ENCODE measurements around the gene CHST1.

Gene CHST1

DNA sequence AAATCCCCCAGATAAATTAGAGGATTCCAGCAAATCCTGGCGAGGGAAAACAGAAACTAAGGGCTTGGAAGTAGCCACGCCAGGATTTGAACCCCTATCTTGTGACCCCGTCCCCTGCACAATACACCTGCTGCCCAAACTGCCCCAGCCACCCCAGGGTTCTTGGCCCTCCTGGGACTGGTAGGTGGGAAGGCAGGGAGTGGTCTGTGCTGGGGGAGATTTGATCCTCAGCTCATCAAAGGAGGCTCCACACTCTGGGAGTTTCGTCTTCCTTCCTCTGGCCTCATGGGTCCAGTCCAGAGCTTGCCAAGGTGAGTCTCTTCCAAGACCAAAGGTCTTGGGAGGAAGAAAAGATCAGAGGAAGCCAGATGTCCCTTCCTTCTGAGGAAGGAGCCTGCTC is 4.5 kb upstream of the CHST1 start:
- TF ChIP-seq GATA3 (IDR thresholded peaks at IDR 0.05; ENCODE audit: low read depth, low read length) (no peak), GATA2 (IDR thresholded peaks at IDR 0.05; ENCODE audit: low read depth, low read length) (no peak)

DNA sequence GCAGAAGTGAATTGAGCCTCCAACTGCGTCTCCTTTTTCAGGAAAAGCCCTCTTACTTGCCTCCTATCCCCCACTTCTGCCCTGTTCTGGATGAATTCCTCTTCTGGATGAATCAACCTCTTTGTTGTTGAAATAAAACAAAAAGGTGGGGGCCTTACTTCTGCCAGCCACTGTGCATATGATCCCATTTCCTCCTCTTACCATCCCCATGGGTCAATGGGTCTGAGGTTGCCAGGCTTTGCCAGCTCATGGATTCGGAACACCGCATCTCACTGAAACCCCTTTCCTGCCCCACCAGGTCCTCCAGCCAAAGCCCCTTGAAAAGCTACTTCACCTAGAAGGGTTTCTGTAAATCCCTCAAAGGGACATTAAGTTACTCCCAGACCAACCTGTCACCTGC is 3.7 kb upstream of the CHST1 start:
- TF ChIP-seq GATA3 (IDR thresholded peaks at IDR 0.05; ENCODE audit: low read depth, low read length) = no peak
- no peak for TF ChIP-seq GATA2 (IDR thresholded peaks at IDR 0.05; ENCODE audit: low read depth, low read length)

DNA sequence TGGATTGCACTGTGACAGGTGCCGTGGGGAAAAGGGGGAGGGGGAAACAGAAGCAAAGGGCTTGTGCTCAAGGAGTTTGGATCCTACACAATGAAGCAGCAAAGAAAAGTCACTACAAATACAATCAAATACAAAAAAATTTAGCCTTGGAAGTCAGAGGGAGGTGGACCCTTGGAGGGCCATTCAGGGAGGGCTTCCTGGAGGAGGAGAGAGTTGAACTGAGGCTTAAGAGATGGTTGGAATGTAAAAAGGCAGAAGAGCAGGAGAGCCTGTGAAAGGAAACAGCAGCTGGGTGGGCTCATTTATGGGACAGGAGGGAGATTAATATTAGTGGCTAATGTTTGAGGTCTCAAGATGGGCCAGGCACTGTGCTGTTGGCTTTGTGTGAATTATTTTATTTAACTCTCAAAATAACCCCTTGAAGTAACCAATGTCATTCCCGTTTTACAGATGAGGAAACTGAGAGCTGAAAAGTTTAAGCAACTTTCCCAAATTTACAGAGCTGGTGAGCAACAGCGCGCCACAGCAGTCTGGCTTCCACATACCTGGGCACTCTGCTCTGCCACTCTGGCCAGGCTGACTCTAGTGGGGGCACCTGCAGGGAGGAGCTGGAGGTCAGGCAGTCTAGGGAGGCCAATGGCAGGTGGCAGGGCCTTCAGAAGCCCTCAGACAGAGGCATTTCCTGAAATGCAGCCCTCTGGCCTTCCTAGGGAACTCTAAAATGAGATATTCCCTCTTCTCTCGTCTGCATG is 2.7 kb upstream of the CHST1 start:
- no peak for TF ChIP-seq GATA3 (IDR thresholded peaks at IDR 0.05; ENCODE audit: low read depth, low read length)
- no peak for TF ChIP-seq GATA2 (IDR thresholded peaks at IDR 0.05; ENCODE audit: low read depth, low read length)

GRCh38 chr11:45666648-45667642 is 1.5 kb upstream of the CHST1 start:
- no peak for TF ChIP-seq GATA3 (IDR thresholded peaks at IDR 0.05; ENCODE audit: low read depth, low read length)
- no peak for TF ChIP-seq GATA2 (IDR thresholded peaks at IDR 0.05; ENCODE audit: low read depth, low read length)

- TF ChIP-seq GATA2 (IDR thresholded peaks at IDR 0.05; ENCODE audit: low read depth, low read length) = no peak
- TF ChIP-seq GATA3 (IDR thresholded peaks at IDR 0.05; ENCODE audit: low read depth, low read length) = no peak
Observed at GRCh38 chr11:45665933-45666647, 668 bp upstream of the CHST1 start.

DNA sequence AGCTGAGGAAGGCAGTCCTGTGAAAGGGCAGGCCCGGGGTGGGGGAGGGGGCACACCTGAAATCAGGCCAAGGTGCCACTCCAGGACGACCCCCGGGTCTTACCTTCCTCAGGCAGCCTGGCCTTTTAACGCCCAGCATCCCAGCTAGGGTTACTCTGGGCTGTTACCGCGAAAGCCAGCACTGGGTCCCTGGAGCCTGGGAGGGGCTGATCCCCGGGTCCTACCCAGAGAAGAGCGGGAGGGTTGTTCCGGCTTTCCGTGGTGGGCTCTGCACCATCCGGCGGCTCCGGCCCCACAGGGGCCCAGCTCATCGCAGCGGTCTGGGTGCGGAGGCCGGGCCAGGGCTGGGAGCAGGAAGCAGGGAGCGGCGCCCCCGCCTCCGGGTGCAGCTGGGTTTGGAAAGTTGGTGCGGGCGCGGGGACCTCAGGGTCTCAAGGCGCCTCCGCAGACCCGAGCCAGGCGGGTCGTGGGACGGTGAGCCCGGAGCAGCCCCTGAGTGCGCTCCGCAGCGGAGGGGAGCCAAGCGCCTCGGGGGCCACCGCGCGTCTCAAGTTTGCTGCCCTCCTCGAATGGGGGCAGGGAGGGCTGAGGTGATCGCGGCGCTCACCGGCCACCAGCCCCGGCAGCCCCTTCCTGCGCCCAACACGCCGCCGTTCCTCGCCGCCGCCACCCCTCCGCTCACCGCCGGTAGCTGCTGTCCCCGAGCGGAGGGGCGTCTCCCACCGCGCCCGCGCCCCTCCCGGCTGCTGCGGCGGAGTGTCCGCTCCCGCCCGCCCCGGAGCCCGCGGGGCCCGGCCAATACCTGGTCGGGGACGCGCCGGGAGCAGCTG is 831 bp downstream of the CHST1 start:
- no peak for TF ChIP-seq GATA3 (IDR thresholded peaks at IDR 0.05; ENCODE audit: low read depth, low read length)

DNA sequence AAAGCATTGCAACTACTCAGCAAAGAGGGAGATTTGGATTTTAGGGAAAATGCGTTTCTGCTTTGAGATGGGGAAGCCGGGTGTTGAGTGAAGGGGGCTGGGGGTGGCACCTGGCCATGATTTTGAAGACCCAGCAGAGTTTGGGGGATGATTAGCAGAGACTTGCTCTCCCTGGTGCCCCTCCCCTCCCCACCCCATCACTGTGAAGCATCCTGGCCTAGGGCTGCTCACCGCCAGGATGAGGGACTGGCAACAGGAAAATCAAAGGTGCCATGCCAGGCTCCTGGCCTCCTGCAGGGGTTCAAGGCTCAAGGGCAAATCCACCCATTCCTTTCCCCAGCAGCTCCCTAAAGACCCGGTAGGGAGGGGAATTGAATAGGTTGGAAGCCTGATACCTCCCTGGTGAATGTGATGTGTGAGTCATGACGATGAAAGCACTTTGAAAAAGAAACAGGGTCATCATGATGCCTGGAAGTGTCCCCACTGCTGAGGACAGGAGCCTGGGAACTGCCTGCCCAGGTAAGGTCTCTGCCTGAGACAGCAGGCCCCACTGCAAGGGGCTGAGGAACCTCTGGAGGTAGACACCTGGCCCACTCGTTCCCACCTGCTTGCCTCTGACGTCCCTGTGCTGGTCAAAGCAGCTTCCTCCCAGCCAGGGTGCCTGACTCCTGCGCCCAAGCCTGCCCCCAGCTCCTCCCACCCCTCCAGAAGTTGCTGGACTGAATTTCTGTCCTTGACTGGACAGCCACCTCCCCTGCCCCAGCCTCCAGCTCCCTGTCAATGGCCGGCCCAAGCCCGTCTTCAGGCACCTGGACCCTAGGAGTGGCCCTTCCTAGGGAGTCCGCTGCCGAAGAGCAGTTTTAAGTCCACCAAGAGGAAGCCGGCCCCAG is 1.7 kb downstream of the CHST1 start:
- TF ChIP-seq GATA3 (IDR thresholded peaks at IDR 0.05; ENCODE audit: low read depth, low read length) = no peak

DNA sequence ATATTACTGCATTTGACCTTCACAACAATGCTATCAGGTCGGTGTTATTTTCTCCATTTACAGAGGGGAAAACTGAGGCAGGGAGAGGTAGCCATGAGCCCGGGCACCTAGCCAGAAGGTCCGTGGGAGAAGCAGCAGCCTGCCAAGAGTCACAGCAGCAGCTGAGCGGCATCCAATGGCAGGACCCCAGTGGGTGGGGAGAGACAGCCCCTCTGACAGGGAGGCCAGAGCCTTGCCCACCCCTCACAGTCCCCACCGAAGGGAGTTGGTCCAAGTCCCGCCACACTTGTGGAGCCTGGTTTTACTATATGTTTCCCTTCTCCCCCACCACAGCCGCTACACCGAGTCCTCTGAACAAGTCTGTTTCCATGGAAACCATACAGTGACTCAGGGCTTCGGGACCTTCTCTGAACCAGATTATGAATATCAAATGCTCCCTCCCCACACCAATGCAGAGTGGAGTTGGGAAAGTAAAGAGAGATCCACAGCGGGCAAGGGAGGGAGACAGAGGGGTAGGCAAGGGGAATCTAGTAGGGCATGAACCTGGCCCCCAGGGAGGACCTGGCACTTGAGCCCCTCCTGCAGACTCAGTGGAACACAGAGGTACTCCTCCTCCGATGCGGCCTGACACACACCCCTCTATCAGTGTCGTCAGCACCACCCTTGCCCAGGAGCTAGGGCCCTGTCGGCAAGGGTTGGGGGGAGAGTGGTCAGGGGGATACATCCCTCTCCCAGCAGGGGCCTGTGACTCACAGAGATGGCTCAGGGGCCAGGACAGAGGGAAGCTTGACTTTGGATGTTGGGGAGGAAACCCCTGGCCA is 2.5 kb downstream of the CHST1 start:
- TF ChIP-seq GATA3 (IDR thresholded peaks at IDR 0.05; ENCODE audit: low read depth, low read length) (no peak), GATA2 (IDR thresholded peaks at IDR 0.05; ENCODE audit: low read depth, low read length) (no peak)

GRCh38 chr11:45662096-45662664 is 3.2 kb downstream of the CHST1 start:
- no peak for TF ChIP-seq GATA2 (IDR thresholded peaks at IDR 0.05; ENCODE audit: low read depth, low read length)
- TF ChIP-seq GATA3 (IDR thresholded peaks at IDR 0.05; ENCODE audit: low read depth, low read length) = no peak

DNA sequence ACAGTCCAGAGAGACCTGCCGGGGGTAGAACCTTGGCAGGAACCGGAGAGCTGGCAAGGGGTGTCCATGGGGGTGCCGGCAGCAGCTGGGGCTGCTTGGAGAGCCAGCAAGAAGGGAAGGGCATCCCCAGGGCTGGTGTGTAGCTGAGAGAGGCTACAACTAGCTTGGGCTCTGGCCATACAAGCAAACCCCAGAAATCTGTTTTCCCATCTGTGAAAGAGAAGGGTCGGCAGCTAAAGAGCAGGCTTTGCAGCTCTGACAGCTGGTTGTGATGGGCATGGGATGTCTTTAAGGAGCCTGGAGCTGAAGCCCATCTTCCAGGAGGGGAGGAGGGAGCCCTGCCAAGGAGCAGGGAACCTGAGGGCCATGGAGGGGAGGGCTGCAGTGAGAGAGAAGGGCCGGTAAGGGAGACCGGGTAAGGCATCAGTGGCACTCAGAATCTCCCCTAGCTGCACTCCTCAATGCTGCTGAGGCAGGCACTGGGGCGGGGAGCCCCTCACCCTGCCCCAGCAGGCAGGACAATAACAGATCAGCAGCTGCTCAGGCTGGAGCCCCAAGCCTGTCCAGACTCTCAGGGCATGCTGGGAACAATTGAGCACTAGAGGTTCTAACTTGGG is 3.9 kb downstream of the CHST1 start:
- TF ChIP-seq GATA2 (IDR thresholded peaks at IDR 0.05; ENCODE audit: low read depth, low read length) (no peak), GATA3 (IDR thresholded peaks at IDR 0.05; ENCODE audit: low read depth, low read length) (no peak)
